Nucleus accumbens (tissue), 56 donors: ENCODE results near the gene FNDC8.
A peak's percentile ranks its signal among the peaks of the same experiment; 100 is the strongest.
"Not testable (repeated sequence)": the region's sequence is repeated elsewhere in the genome, so short reads cannot be mapped to it uniquely, and the experiment has no call there.

Experiments used
- DNase-seq, 56 donors: peaks; one replicate each; lab custom pipeline; 2025; lab: John Stamatoyannopoulos, UW

The FNDC8 gene

DNA sequence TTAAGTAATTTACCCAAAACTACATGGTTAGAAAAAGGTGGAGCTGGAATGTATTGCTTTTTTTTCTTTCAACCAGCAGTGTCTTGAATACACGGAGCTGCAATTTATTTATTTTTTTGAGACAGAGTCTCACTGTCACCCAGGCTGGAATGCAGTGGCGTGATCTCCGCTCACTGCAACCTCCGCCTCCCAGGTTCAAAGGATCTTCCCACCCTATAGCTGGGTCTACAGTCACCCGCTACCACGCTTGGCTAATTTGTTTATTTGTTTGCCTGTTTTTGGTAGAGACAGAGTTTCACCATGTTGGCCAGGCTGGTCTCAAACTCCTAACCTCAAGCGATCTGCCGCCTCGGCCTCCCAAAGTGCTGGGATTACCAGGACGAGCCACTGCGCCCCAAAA is 30.7 kb upstream of the FNDC8 start:
- DNase-seq: not testable (repeated sequence)

DNA sequence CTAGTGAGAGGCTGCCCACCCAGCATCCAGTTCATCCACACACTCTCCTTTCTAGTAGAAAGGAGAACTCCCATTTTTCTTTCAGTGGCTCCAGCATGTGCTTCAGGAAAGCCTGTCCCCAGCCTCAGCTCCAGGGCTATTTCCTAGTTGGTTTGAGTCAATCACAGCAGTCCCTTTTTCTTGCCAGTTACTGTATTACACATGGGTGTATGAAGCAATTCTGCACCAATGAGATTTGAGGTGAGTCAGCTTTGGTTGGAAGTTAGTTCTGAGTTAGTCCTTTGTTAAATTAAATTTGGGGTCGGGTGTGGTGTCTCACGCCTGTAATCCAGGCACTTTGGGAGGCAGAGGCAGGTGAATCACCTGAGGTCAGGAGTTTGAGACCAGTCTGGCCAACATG is 26.5 kb upstream of the FNDC8 start:
- no peak for DNase-seq

DNA sequence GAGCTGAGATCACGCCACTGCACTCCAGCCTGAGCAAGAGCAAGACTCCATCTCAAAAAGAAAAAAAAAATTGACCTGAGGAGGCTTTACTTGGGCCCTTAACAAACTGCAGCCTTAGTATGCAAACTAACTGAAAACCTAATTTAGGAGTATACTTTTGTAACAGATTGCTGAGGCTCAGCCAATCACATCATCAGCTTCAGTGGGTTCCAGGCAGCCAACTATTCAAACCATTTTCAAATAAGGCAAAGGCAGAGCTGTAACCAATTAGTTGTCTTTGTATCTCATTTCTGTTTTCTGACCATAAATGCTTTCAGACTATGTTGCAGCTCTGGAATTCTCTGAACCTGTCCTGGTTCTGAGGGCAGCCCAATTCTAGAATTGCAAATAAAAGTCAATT is 25.7 kb upstream of the FNDC8 start:
- no peak for DNase-seq

DNA sequence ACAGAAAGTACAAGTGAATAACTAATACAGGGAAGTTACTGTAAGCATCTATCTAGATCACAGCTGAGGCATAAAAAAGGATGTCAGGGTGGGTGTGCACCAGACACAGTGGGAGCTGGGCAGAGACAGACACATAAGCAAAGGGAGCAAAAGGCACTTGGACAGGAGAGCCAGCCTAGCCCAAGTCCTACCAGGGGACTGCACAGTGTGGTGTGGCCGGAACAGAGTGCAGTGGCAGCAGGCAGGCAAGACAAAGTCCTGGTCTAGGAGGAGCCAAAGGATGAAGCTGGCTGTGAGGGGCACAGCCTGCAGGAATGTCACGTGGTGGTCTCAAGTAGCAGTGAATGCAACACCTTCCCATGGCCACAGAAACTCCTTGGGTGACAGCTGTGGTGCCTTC is 23.6 kb upstream of the FNDC8 start:
- DNase-seq: no peak

DNA sequence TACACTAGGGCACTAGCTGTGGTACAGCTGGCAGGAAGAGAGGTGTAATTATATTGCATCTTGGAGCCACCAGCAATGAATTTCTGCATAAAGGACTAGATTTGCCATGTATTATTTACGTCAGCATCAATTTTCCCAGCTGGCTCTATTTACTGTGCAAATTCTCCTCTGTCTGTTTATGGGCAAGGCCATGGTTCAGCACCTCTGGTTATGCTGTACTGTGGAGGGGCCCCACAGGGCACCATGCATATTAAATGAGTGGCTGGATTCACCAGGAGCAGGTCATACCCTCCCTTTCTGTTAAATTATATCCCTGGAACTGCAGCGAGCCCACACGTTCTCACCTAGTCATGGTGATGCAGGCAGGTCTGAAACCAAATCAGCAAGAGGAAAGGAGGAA is 21.5 kb upstream of the FNDC8 start:
- DNase-seq: no peak

DNA sequence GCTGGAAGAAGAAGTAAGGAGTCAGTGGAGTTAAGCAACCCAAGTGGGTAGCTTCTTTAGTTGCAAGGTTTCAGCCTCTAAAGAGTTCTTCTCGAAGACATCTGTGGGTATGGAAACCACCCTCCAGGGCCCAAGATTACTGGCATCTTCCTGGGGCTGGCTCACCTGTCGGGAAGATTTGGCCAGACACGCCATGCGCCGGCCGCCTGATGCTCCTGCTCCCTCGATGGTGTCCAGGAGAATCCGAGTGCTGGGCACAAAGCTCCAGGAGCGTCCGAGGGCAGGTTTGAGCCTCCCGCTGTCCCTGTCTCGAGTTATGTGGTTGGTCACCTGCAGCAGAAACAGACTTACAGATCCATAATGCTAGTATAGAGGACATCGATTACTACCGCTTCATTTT is 20.4 kb upstream of the FNDC8 start:
- no peak for DNase-seq

DNA sequence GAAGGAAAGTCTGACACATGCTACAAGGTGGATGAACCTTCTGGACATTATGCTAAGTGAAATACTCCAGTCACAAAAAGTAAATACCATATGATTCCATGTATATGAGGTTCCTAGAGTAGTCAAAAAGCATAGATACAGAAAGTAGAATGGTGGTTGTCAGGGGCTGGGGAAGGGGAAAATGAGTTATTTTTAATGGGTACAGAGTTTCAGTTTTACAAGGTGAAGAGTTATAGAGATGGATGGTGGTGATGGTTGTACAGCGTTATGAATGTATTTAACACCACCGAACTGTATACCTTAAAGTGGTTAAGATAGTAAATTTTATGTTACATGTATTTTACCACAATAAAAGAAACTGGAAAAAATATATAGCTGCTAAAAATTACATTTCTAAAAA is 19.7 kb upstream of the FNDC8 start:
- no peak for DNase-seq

DNA sequence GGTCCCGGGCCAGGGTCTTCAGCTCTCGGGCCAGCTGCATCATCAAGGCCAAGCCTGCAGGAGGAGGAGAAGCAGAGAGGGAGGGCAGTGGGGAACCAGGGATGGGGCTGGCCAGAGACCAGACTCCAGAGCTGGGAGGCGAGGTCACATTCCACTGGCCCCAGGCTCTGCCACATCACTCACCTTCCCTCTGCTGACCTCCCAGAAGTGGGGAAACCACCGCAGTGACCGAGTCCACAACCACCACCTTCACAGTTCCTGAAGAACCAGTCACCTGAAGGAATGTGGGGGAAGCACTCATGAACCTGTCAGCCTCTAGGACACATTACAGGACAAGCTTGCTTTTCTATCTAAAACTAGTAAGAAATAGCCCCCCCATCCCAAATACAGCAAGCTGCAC is 18.1 kb upstream of the FNDC8 start:
- no peak for DNase-seq

DNA sequence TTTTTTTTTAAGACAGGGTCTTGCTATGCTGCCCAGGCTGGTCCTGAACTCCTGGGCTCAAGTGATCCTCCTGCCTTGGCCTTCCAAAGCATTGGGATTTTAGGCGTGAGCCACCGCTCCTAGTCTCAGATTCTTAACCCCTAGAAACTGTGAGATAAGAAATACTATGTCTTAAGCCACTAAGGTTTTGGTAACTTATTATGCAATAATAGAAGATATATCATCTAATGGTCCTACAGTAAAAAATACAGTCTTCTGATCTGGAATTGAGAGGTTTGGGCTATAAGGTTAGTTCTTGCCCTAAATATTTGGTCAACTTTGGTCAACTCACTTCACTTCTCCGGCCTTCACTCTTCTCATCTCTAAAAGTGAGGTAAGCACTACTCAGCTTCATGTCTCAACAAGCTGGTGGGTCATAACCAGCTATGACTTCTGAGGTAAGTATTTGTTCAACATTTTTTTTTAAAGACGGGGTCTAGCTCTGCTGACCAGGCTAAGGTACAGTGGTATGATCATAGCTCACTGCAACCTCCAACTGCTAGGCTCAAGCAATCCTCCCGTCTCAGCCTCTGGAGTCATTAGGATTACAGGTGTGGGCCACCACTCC is 16.5 kb upstream of the FNDC8 start:
- no peak for DNase-seq

DNA sequence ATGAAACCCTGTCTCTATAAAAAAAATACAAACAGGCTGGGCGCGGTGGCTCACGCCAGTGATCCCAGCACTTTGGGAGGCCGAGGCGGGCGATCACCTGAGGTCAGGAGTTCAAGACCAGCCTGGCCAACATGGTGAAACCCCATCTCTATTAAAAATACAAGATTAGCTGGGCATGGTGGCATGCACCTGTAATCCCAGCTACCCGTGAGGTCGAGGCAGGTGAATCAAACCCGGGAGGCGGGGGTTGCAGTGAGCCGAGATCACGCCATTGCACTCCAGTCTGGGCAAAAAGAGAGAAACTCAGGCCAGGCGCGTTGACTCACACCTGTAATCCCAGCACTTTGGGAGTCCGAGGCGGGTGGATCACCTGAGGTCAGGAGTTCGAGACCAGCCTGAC is 10.6 kb upstream of the FNDC8 start:
- DNase-seq: not testable (repeated sequence)

DNA sequence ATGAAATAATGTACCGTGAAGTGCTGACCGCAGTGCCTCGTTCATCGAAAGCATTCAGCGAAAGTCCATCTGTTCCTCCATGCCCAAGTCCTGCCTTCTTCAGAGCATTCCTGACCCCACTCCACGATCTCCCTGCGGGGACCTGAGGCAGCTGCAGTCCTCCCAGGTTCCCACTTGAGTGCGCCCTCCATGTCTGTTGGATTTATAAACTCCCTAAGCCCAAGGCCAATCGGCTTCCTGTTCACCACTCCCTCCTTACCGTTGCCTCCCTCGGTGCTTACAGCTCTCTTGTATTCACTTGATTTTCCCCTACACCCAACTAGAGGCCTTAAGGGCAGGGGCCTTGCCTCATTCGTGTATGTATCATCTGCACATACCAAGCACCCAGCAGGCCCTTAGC is 4.6 kb upstream of the FNDC8 start:
- DNase-seq: no peak

DNA sequence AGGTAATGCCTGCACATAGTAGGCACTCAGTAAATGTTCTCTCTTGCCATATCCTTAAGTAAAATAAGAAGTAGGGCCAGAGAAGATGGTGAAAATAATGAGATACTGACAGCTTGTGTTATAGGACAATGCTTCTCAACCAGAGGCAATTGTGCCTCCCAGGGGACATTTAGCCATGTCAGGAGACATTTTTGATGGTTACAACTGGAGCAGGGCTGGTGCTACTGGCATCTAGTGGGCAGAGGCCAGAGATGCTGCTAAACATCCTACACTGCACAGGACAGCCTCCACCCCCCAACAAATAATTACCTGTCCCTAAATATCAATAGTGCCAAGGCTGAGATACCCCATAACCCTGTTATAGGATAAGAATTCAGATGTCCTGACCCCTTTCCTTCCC is 3.4 kb upstream of the FNDC8 start:
- peak in 1 of 56 donors; percentile 6 for DNase-seq

DNA sequence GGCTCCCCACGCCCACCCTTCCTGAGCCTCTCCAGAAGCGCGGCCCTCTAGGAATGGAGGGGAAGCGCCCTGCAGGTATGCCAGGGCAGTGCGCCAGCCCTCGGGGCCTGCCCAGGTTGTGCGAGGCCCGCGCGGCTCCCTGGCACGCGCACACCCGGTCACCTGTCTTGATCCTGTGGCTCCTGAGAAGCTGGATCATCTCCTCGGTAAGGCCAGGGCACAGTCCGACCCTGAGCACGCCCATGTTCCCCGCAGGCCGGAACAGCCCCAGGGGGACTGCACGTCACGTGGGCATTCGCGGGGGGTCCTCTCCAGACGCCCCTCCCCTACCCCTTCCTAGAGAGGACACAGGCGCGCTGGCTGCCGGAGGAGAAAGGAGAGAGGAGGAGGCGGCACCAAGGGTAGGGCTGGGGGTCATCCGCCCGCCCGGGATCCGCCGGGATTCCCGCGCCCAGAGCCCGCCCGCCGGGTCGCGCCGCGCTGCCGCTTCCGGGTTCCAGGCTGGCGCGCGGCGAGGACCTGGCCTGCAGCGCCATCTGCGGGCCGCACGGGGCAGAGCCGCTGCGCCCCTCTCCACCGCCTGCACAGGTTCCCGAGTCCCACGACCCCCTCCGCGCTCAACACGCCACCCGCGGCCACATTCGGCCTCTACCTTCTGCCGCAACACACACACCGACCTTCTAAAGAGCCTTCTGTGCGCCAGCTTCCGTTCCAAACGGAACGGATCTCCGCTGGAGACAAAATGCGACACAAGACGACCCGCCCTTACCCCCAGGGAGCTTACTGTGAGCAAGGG is 1.8 kb upstream of the FNDC8 start, which contains the start of gene RAD51D:
Gene RAD51D, minus strand, starts transcription at position 491 of the 796 bp plus-strand sequence. Its CDS starts 247 bp downstream, at position 244.
- peak in 50 of 56 donors; percentile 29 to 78 (median 58) for DNase-seq

DNA sequence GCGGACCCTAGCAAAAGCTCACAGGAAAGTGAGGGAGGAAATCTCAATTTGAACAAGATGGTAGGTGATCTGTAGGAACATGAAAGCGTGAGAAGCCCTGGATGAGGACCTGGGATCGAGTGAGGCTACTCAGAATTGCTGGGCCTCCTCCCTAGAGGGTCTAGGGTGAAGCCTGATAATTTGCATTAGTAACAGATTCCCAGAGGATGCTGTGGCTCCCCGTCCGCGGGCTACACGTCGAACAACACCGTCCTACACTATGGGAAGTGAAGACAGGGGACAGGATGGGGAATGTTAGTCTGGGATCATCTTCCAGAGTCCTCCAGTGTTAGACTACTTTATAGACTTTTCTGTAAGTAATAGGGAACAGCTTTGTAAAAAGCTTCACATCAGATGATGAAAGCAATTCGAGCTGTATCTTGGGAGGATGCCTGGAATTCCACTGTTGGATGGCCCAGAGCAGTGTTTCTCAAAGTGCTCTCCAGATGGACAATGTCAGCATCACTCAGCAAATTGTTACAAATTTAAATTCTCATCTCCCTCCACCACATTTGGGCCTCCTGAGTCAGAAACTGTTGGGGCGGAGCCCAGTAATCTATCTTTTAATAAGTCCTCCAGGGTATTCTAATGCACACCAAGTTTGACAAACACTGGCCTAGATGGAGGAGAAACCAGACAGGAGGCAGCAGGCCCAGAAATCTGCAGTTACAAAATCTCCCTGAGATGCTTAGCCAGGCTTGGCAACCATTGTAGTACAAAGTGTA is 6.5 kb downstream of the FNDC8 start:
- no peak for DNase-seq

DNA sequence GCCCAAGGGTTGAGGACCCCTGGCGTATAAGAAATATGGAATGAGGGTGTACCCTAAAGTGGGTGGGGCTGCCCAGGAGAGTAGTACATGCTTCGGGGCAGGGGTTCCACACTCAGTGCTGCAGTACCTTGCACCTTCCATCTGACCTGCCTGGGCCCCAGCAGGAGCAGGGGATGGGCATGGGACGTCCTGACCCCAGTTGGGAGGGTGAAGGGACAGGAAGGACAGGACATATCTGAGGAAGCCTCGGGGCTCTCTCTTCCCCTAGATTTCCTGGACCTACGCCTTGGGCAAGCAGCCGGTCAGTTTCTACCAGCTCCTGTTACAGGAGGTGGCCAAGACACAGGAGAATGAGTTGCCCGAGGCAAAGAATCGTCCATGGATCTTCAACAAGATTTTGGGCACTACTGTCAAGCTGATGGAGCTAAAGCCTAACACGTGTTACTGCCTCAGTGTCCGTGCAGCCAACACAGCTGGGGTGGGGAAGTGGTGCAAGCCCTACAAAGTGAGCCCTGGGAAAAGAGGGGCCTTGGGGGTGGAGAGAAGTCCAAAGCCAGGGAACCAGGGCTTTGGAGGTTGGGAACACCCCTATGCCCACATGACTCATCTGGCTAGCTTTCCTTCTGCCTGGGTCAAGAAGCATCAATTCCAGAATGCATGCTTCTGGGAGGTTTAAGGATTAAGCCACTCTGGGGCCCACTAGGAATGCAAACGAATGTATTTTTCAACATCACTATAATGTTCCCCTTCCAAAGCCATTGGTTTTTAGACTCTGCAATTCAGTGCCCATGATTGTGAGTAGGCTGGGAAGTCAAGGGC is 7.9 kb downstream of the FNDC8 start:
- DNase-seq: no peak

DNA sequence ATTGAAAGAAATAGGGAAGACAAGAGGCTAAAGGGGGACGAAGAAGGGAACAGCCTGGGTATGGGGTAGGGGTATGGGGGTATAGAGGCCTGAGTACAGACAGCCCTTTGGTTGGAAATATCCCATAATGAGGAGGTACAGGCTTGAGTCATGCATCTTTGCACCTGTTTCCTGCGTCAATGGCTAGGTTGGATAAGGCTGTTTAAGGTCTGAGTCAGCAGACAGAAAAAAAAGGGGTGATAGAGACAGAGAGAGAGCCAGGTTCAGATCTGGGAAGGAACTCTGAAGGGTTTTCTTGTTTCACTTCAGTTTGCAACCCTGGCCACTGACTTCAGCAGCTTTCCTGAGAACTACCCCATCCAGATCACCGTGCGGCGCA is 8.5 kb downstream of the FNDC8 start:
- no peak for DNase-seq

DNA sequence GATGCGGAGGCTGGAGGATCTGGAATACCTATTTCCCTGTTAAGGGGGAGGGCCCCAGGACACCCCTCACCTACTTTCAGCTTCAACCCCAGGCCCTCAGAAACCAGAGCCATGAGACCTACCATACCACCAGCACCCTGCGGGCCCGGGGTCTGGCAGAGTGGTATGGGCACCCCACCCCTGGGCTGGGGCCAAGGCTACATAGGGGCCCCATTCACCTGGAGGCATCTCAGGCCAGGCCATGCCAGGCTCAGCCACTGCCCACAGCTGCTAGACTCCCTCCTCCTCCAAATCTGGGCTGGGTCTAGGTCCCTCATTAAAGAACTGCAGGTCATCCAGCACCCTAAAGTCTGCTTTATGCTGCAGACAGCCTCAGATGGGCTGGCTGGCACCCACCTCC is 9.0 kb downstream of the FNDC8 start:
- DNase-seq: no peak

DNA sequence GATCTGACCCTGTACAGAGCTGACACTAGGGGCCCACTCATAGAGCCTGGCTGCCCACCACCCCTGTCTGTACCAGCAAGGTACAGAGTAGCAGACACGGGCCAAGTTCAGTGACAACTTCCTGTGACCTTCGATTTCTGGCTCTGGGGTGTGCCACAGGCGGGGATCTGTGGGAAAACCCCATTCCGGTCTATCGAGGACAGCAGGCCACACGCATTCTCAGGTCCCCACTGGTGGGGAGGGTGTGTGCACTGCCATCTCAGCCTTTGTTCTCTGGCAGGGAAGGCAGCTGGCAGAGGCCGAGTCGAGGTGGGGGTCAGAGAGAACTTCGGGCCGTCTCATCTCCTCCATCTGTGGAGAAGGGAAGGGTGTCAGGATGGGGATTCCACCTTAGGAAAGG is 10.7 kb downstream of the FNDC8 start:
- no peak for DNase-seq

DNA sequence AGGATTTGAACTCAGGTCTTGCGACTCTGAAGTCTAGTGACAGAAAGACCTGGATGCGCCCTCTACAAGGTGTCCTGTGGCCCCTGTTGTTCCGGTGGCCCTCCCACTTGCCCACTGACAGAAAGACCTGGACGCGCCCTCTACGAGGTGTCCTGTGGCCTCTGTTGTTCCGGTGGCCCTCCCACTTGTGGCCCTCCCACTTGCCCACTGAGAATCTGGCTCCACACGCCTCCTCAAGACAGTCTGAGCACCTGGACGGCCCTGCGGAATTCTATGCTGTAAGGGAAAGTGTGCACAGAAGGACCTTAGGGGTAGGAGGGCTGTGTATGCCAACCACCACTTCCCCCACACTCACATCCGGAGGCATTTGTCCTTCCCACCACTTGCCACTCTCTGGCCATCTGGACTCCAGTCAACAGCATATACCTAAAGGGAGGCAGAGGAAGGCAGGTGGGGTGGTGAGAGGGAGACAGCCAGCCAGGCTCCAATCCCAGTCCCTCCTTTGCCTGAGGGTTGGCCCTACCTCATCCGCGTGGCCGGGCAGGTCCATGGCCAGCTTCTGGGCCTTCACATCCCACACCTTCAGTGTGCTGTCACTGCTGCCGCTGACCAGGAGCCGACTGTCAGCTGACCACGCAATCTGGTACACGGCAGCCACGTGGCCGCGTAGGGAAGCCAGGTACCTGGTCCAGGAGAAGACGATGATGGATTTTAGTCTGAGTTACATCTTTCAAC is 11.6 kb downstream of the FNDC8 start:
- no peak for DNase-seq

DNA sequence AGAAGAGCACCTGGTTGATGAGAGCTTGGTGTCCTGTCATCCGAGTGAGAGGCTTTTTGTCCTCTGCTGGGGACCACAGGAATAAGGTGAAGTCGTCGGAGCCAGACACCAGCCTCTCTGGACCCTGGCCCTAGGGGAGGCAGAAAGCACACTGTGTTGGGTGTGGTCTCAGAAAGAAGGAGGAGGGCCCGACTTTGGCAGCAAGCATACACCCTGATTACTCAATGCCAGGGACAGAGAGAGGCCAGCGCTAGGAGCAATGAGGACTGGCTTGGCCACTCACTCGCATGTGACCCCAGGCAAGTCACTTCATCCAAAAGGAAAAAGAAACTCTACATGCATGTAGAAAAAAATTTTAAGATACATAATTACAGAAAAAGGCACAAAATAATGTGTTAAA is 13.9 kb downstream of the FNDC8 start:
- no peak for DNase-seq
